ENCODE measurements around the gene SLC41A2. TPM values are rescaled to one million over a fixed set of nuclear protein-coding genes. Genes with fewer than 3 reads are reported as not detected.

Gene SLC41A2
- total RNA-seq, 1 experiment from 2014 or later: 1.7 TPM

GRCh38 chr12:104975587-104976343 is 17.7 kb upstream of the SLC41A2 start:
- no peak overlapping the region for H3K27ac ChIP-seq
- DNase-seq (ENCODE audit: low read depth in 1 of 2, low spot score in 2 of 2): no peak

GRCh38 chr12:104974626-104975290 is 16.7 kb upstream of the SLC41A2 start:
- H3K9me3 ChIP-seq (replicated peaks): no peaks in the 10 kb centered on the region
- no peak overlapping the region for H3K4me3 ChIP-seq
- no peaks in the 10 kb centered on the region; the same call in 1 of the 2 replicates for H3K27me3 ChIP-seq (replicated peaks)
- no peak overlapping the region for H3K27ac ChIP-seq
- no peaks in the 10 kb centered on the region for H3K4me1 ChIP-seq (replicated peaks)
- no peak for DNase-seq (ENCODE audit: low read depth in 1 of 2, low spot score in 2 of 2)
- H3K36me3 ChIP-seq: no peaks in the 10 kb centered on the region

More at GRCh38 chr12:104975587-104976343, 17.7 kb upstream of the SLC41A2 start:
- no peaks in the 10 kb centered on the region for H3K9me3 ChIP-seq (replicated peaks)
- no peaks in the 10 kb centered on the region for H3K36me3 ChIP-seq
- H3K4me3 ChIP-seq: no peak overlapping the region
- H3K4me1 ChIP-seq (replicated peaks): no peaks in the 10 kb centered on the region
- H3K27me3 ChIP-seq (replicated peaks): no peaks in the 10 kb centered on the region; the same call in 1 of the 2 replicates

GRCh38 chr12:104973250-104973649 is 15.2 kb upstream of the SLC41A2 start:
- H3K27me3 ChIP-seq (replicated peaks): no peaks in the 10 kb centered on the region; the same call in 1 of the 2 replicates
- H3K4me1 ChIP-seq (replicated peaks): no peaks in the 10 kb centered on the region
- H3K9me3 ChIP-seq (replicated peaks): no peaks in the 10 kb centered on the region
- H3K27ac ChIP-seq: no peak overlapping the region
- DNase-seq (ENCODE audit: low read depth in 1 of 2, low spot score in 2 of 2): no peak
- no peaks in the 10 kb centered on the region for H3K36me3 ChIP-seq
- H3K4me3 ChIP-seq: no peak overlapping the region

- Histone ChIP-seq H3K9me3 (replicated peaks) (no peaks in the 10 kb centered on the region), H3K27ac (no peak overlapping the region), H3K4me3 (no peak overlapping the region), H3K27me3 (replicated peaks) (no peaks in the 10 kb centered on the region; the same call in 1 of the 2 replicates), H3K4me1 (replicated peaks) (no peaks in the 10 kb centered on the region), H3K36me3 (no peaks in the 10 kb centered on the region)
- no peak for DNase-seq (ENCODE audit: low read depth in 1 of 2, low spot score in 2 of 2)
Measured at GRCh38 chr12:104971306-104971705, 13.2 kb upstream of the SLC41A2 start.

- no peaks in the 10 kb centered on the region for H3K4me1 ChIP-seq (replicated peaks)
- H3K27ac ChIP-seq: no peak overlapping the region
- H3K27me3 ChIP-seq (replicated peaks): peaks cover 3% of the 10 kb centered on the region; the same call in 1 of the 2 replicates
- H3K4me3 ChIP-seq: no peak overlapping the region
- H3K9me3 ChIP-seq (replicated peaks): no peaks in the 10 kb centered on the region
- DNase-seq (ENCODE audit: low read depth in 1 of 2, low spot score in 2 of 2): no peak
- no peaks in the 10 kb centered on the region for H3K36me3 ChIP-seq
Measured at GRCh38 chr12:104969343-104969742, 11.3 kb upstream of the SLC41A2 start.

- no peak overlapping the region for H3K27ac ChIP-seq
- peaks cover 3% of the 10 kb centered on the region for H3K27me3 ChIP-seq (replicated peaks)
- H3K4me3 ChIP-seq: no peak overlapping the region
- no peaks in the 10 kb centered on the region for H3K4me1 ChIP-seq (replicated peaks)
- H3K9me3 ChIP-seq (replicated peaks): no peaks in the 10 kb centered on the region
- H3K36me3 ChIP-seq: no peaks in the 10 kb centered on the region
- DNase-seq (ENCODE audit: low read depth in 1 of 2, low spot score in 2 of 2): no peak
Measured at GRCh38 chr12:104966677-104967076, 8.6 kb upstream of the SLC41A2 start.

- Histone ChIP-seq H3K4me1 (replicated peaks) (no peaks in the 10 kb centered on the region; the same call in 1 of the 2 replicates), H3K9me3 (replicated peaks) (no peaks in the 10 kb centered on the region), H3K27me3 (replicated peaks) (peaks cover 3% of the 10 kb centered on the region), H3K36me3 (no peaks in the 10 kb centered on the region), H3K4me3 (no peak overlapping the region), H3K27ac (no peak overlapping the region)
- no peak for DNase-seq (ENCODE audit: low read depth in 1 of 2, low spot score in 2 of 2)
Measured at GRCh38 chr12:104964856-104965205, 6.7 kb upstream of the SLC41A2 start.

GRCh38 chr12:104964167-104964855 is 6.2 kb upstream of the SLC41A2 start:
- no peak for DNase-seq (ENCODE audit: low read depth in 1 of 2, low spot score in 2 of 2)
- Histone ChIP-seq H3K4me3 (no peak overlapping the region), H3K9me3 (replicated peaks) (no peaks in the 10 kb centered on the region), H3K4me1 (replicated peaks) (peaks cover 5% of the 10 kb centered on the region), H3K27ac (no peak overlapping the region), H3K36me3 (no peaks in the 10 kb centered on the region), H3K27me3 (replicated peaks) (peaks cover 3% of the 10 kb centered on the region)

- Histone ChIP-seq H3K4me1 (replicated peaks) (peaks cover 10% of the 10 kb centered on the region), H3K27me3 (replicated peaks) (peaks cover 3% of the 10 kb centered on the region), H3K36me3 (no peaks in the 10 kb centered on the region), H3K27ac (no peak overlapping the region), H3K9me3 (replicated peaks) (no peaks in the 10 kb centered on the region), H3K4me3 (no peak overlapping the region)
- DNase-seq (ENCODE audit: low read depth in 1 of 2, low spot score in 2 of 2): no peak
Measured at GRCh38 chr12:104963757-104964156, 5.7 kb upstream of the SLC41A2 start.

GRCh38 chr12:104960464-104960863 is 2.4 kb upstream of the SLC41A2 start:
- H3K36me3 ChIP-seq: no peaks in the 10 kb centered on the region
- no peak overlapping the region for H3K4me3 ChIP-seq
- H3K27ac ChIP-seq: no peak overlapping the region
- no peak for DNase-seq (ENCODE audit: low read depth in 1 of 2, low spot score in 2 of 2)
- peaks cover 27% of the 10 kb centered on the region for H3K4me1 ChIP-seq (replicated peaks)
- 0 out of 2 replicates have a peak, but pooled peaks cover 3% of the 10 kb centered on the region for H3K9me3 ChIP-seq (replicated peaks)
- H3K27me3 ChIP-seq (replicated peaks): peaks cover 20% of the 10 kb centered on the region

- no peak for DNase-seq (ENCODE audit: low read depth in 1 of 2, low spot score in 2 of 2)
- Histone ChIP-seq H3K9me3 (replicated peaks) (0 out of 2 replicates have a peak, but pooled peaks cover 3% of the 10 kb centered on the region), H3K4me1 (replicated peaks) (peaks cover 27% of the 10 kb centered on the region), H3K27me3 (replicated peaks) (peaks cover 23% of the 10 kb centered on the region), H3K4me3 (no peak overlapping the region), H3K27ac (no peak overlapping the region), H3K36me3 (no peaks in the 10 kb centered on the region)
Measured at GRCh38 chr12:104959335-104959841, 1.3 kb upstream of the SLC41A2 start.

- peak overlapping the region; percentile 53 for H3K4me3 ChIP-seq
- no peak overlapping the region for H3K27ac ChIP-seq
- no peak for DNase-seq (ENCODE audit: low read depth in 1 of 2, low spot score in 2 of 2)
- H3K4me1 ChIP-seq (replicated peaks): peaks cover 27% of the 10 kb centered on the region
- H3K27me3 ChIP-seq (replicated peaks): peaks cover 27% of the 10 kb centered on the region
- 0 out of 2 replicates have a peak, but pooled peaks cover 3% of the 10 kb centered on the region for H3K9me3 ChIP-seq (replicated peaks)
- H3K36me3 ChIP-seq: no peaks in the 10 kb centered on the region
Measured at GRCh38 chr12:104958805-104959334, 780 bp upstream of the SLC41A2 start.

- H3K36me3 ChIP-seq: no peaks in the 10 kb centered on the region
- no peak overlapping the region for H3K27ac ChIP-seq
- DNase-seq (ENCODE audit: low read depth in 1 of 2, low spot score in 2 of 2): no peak
Measured at GRCh38 chr12:104957719-104958000, 430 bp downstream of the SLC41A2 start.

More at GRCh38 chr12:104957719-104958000, 430 bp downstream of the SLC41A2 start:
- peak overlapping the region; percentile 53 for H3K4me3 ChIP-seq
- H3K4me1 ChIP-seq (replicated peaks): peaks cover 27% of the 10 kb centered on the region
- H3K27me3 ChIP-seq (replicated peaks): peaks cover 29% of the 10 kb centered on the region
- H3K9me3 ChIP-seq (replicated peaks): 0 out of 2 replicates have a peak, but pooled peaks cover 3% of the 10 kb centered on the region

Data from SJSA1 (cell line).